ENCODE data around the gene ATAD3A.

The ATAD3A gene

GRCh38 chr1:1540818-1541628 is 29.1 kb downstream of the ATAD3A start:
- peak overlapping the region; percentile 22 for H3K4me3 ChIP-seq (ENCODE audit: low read length)
- H2BK5ac ChIP-seq (ENCODE audit: low read length), result no peak overlapping the region
- no peak overlapping the region for H2BK15ac ChIP-seq (replicated peaks; ENCODE audit: low read depth)
- no peak overlapping the region for H3K27ac ChIP-seq (ENCODE audit: low read depth, low read length)
- no peak overlapping the region for H4K5ac ChIP-seq (ENCODE audit: low read length)
- H3K4me1 ChIP-seq (ENCODE audit: control insufficient read depth, low read depth, low read length), result no peaks in the 10 kb centered on the region
- H3K9ac ChIP-seq (ENCODE audit: low read length), result peak overlapping the region; percentile 78
- H3K27me3 ChIP-seq (ENCODE audit: insufficient read depth, low read length, poor library complexity), result no peaks in the 10 kb centered on the region
- peak overlapping the region; percentile 37 for H3K4ac ChIP-seq (ENCODE audit: low read depth, low read length)
- no peak overlapping the region for H2AK5ac ChIP-seq (ENCODE audit: low read length)
- peak overlapping the region; percentile 59 for H3K4me2 ChIP-seq (ENCODE audit: low read length)
- no peak overlapping the region for H2BK120ac ChIP-seq (ENCODE audit: low read depth, low read length)
- no peaks in the 10 kb centered on the region for H3K79me1 ChIP-seq (ENCODE audit: low read length)
- H3K56ac ChIP-seq (ENCODE audit: low read length), result peak overlapping the region; percentile 88
- H3K18ac ChIP-seq (ENCODE audit: low read length), result no peak overlapping the region
- no peak overlapping the region for H3K23ac ChIP-seq (ENCODE audit: low read length)
- peak; percentile 15 for DNase-seq
- no CpG with 5 or more reads among the region's 53 CpGs for WGBS (ENCODE audit: extremely low coverage, insufficient coverage, low lambda C conversion rate)
- no peaks in the 10 kb centered on the region for H3K36me3 ChIP-seq (ENCODE audit: control insufficient read depth, insufficient read depth, low read length)
- no peak overlapping the region for H4K8ac ChIP-seq (ENCODE audit: low read depth, low read length)
- H3K79me2 ChIP-seq (ENCODE audit: control insufficient read depth, insufficient read depth, low read length), result no peaks in the 10 kb centered on the region

- no peak overlapping the region for H2AK5ac ChIP-seq (ENCODE audit: low read length)
- H3K79me1 ChIP-seq (ENCODE audit: low read length), result no peaks in the 10 kb centered on the region
- no peaks in the 10 kb centered on the region for H3K27me3 ChIP-seq (ENCODE audit: insufficient read depth, low read length, poor library complexity)
- H4K5ac ChIP-seq (ENCODE audit: low read length), result no peak overlapping the region
- no peak overlapping the region for H3K9ac ChIP-seq (ENCODE audit: low read length)
- H3K23ac ChIP-seq (ENCODE audit: low read length), result no peak overlapping the region
- H4K8ac ChIP-seq (ENCODE audit: low read depth, low read length), result no peak overlapping the region
- no peak overlapping the region for H2BK15ac ChIP-seq (replicated peaks; ENCODE audit: low read depth)
- H3K27ac ChIP-seq (ENCODE audit: low read depth, low read length), result no peak overlapping the region
- WGBS (ENCODE audit: extremely low coverage, insufficient coverage, low lambda C conversion rate), result no CpG with 5 or more reads among the region's 37 CpGs
- no peak overlapping the region for H3K4ac ChIP-seq (ENCODE audit: low read depth, low read length)
- no peak overlapping the region for H3K4me2 ChIP-seq (ENCODE audit: low read length)
- H3K56ac ChIP-seq (ENCODE audit: low read length), result no peak overlapping the region
- H2BK120ac ChIP-seq (ENCODE audit: low read depth, low read length), result no peak overlapping the region
- no peaks in the 10 kb centered on the region for H3K36me3 ChIP-seq (ENCODE audit: control insufficient read depth, insufficient read depth, low read length)
- DNase-seq, result no peak
- H3K79me2 ChIP-seq (ENCODE audit: control insufficient read depth, insufficient read depth, low read length), result no peaks in the 10 kb centered on the region
- H3K18ac ChIP-seq (ENCODE audit: low read length), result no peak overlapping the region
- H3K4me1 ChIP-seq (ENCODE audit: control insufficient read depth, low read depth, low read length), result no peaks in the 10 kb centered on the region
- no peak overlapping the region for H2BK5ac ChIP-seq (ENCODE audit: low read length)
- H3K4me3 ChIP-seq (ENCODE audit: low read length), result no peak overlapping the region
These were observed 30.2 kb downstream of the ATAD3A start for GRCh38 chr1:1541956-1542765.

- peak; percentile 36 for DNase-seq
- Histone ChIP-seq H3K9ac (ENCODE audit: low read length) (no peak overlapping the region), H3K4me1 (ENCODE audit: control insufficient read depth, low read depth, low read length) (no peaks in the 10 kb centered on the region), H3K36me3 (ENCODE audit: control insufficient read depth, insufficient read depth, low read length) (no peaks in the 10 kb centered on the region), H3K4ac (ENCODE audit: low read depth, low read length) (no peak overlapping the region), H2BK120ac (ENCODE audit: low read depth, low read length) (no peak overlapping the region), H3K27ac (ENCODE audit: low read depth, low read length) (no peak overlapping the region), H3K18ac (ENCODE audit: low read length) (no peak overlapping the region), H3K4me3 (ENCODE audit: low read length) (no peak overlapping the region), H4K5ac (ENCODE audit: low read length) (no peak overlapping the region), H3K23ac (ENCODE audit: low read length) (no peak overlapping the region), H3K4me2 (ENCODE audit: low read length) (no peak overlapping the region), H3K56ac (ENCODE audit: low read length) (no peak overlapping the region), H2BK5ac (ENCODE audit: low read length) (no peak overlapping the region), H2BK15ac (replicated peaks; ENCODE audit: low read depth) (no peak overlapping the region), H3K79me2 (ENCODE audit: control insufficient read depth, insufficient read depth, low read length) (no peaks in the 10 kb centered on the region), H3K27me3 (ENCODE audit: insufficient read depth, low read length, poor library complexity) (no peaks in the 10 kb centered on the region), H3K79me1 (ENCODE audit: low read length) (no peaks in the 10 kb centered on the region), H4K8ac (ENCODE audit: low read depth, low read length) (no peak overlapping the region), H2AK5ac (ENCODE audit: low read length) (no peak overlapping the region)
- no CpG with 5 or more reads among the region's 45 CpGs for WGBS (ENCODE audit: extremely low coverage, insufficient coverage, low lambda C conversion rate)
These were observed 31.1 kb downstream of the ATAD3A start for GRCh38 chr1:1542766-1543705.

GRCh38 chr1:1543706-1544099 is 31.7 kb downstream of the ATAD3A start:
- no peak for DNase-seq
- no peak overlapping the region for H3K56ac ChIP-seq (ENCODE audit: low read length)
- H3K4me3 ChIP-seq (ENCODE audit: low read length), result no peak overlapping the region
- no peaks in the 10 kb centered on the region for H3K4me1 ChIP-seq (ENCODE audit: control insufficient read depth, low read depth, low read length)
- H3K18ac ChIP-seq (ENCODE audit: low read length), result no peak overlapping the region
- no peak overlapping the region for H2BK5ac ChIP-seq (ENCODE audit: low read length)
- WGBS (ENCODE audit: extremely low coverage, insufficient coverage, low lambda C conversion rate), result no CpG with 5 or more reads among the region's 19 CpGs
- peaks cover 1% of the 10 kb centered on the region for H3K79me1 ChIP-seq (ENCODE audit: low read length)
- no peak overlapping the region for H3K4ac ChIP-seq (ENCODE audit: low read depth, low read length)
- no peak overlapping the region for H4K8ac ChIP-seq (ENCODE audit: low read depth, low read length)
- H3K23ac ChIP-seq (ENCODE audit: low read length), result no peak overlapping the region
- no peaks in the 10 kb centered on the region for H3K27me3 ChIP-seq (ENCODE audit: insufficient read depth, low read length, poor library complexity)
- no peak overlapping the region for H2AK5ac ChIP-seq (ENCODE audit: low read length)
- H4K5ac ChIP-seq (ENCODE audit: low read length), result no peak overlapping the region
- no peak overlapping the region for H3K4me2 ChIP-seq (ENCODE audit: low read length)
- no peaks in the 10 kb centered on the region for H3K79me2 ChIP-seq (ENCODE audit: control insufficient read depth, insufficient read depth, low read length)
- H3K27ac ChIP-seq (ENCODE audit: low read depth, low read length), result no peak overlapping the region
- H2BK15ac ChIP-seq (replicated peaks; ENCODE audit: low read depth), result no peak overlapping the region
- no peak overlapping the region for H3K9ac ChIP-seq (ENCODE audit: low read length)
- no peaks in the 10 kb centered on the region for H3K36me3 ChIP-seq (ENCODE audit: control insufficient read depth, insufficient read depth, low read length)
- H2BK120ac ChIP-seq (ENCODE audit: low read depth, low read length), result no peak overlapping the region

GRCh38 chr1:1544544-1544943 is 32.6 kb downstream of the ATAD3A start:
- Histone ChIP-seq H4K5ac (ENCODE audit: low read length) (no peak overlapping the region), H2BK120ac (ENCODE audit: low read depth, low read length) (no peak overlapping the region), H3K27me3 (ENCODE audit: insufficient read depth, low read length, poor library complexity) (no peaks in the 10 kb centered on the region), H3K36me3 (ENCODE audit: control insufficient read depth, insufficient read depth, low read length) (no peaks in the 10 kb centered on the region), H3K4me1 (ENCODE audit: control insufficient read depth, low read depth, low read length) (no peaks in the 10 kb centered on the region), H3K27ac (ENCODE audit: low read depth, low read length) (no peak overlapping the region), H3K18ac (ENCODE audit: low read length) (no peak overlapping the region), H3K56ac (ENCODE audit: low read length) (no peak overlapping the region), H3K79me1 (ENCODE audit: low read length) (peaks cover 3% of the 10 kb centered on the region), H3K9ac (ENCODE audit: low read length) (no peak overlapping the region), H2BK15ac (replicated peaks; ENCODE audit: low read depth) (no peak overlapping the region), H2AK5ac (ENCODE audit: low read length) (no peak overlapping the region), H3K79me2 (ENCODE audit: control insufficient read depth, insufficient read depth, low read length) (no peaks in the 10 kb centered on the region), H4K8ac (ENCODE audit: low read depth, low read length) (no peak overlapping the region), H2BK5ac (ENCODE audit: low read length) (no peak overlapping the region), H3K4me3 (ENCODE audit: low read length) (no peak overlapping the region), H3K4me2 (ENCODE audit: low read length) (no peak overlapping the region), H3K23ac (ENCODE audit: low read length) (no peak overlapping the region), H3K4ac (ENCODE audit: low read depth, low read length) (no peak overlapping the region)
- WGBS (ENCODE audit: extremely low coverage, insufficient coverage, low lambda C conversion rate), result no CpG with 5 or more reads among the region's 10 CpGs
- no peak for DNase-seq

Data from mesendoderm (in vitro differentiated cells).